Left kidney (tissue), 2 donors: ENCODE measurements around the gene KLC4. TPM values are rescaled to one million over a fixed set of nuclear protein-coding genes. Genes with fewer than 3 reads are reported as not detected.
"Not testable (repeated sequence)": the region's sequence is repeated elsewhere in the genome, so short reads cannot be mapped to it uniquely, and the experiment has no call there.

Experiments used
- DNase-seq: peaks from one replicate; pipeline ENCODE4 v3.0.0-alpha.2; 2013
- polyA plus RNA-seq: library from polyadenylated mRNA; unstranded; fragments of 120-200 nt; gene quantifications from one replicate; pipeline ENCODE4 v1.2.1, GENCODE V29; 2013; ENCODE audit not compliant: insufficient read length

The KLC4 gene
- polyA plus RNA-seq, 1 donor = 72.4 TPM

- no peak for DNase-seq
These were observed 23.8 kb upstream of the KLC4 start for GRCh38 chr6:43035495-43036194.

DNA sequence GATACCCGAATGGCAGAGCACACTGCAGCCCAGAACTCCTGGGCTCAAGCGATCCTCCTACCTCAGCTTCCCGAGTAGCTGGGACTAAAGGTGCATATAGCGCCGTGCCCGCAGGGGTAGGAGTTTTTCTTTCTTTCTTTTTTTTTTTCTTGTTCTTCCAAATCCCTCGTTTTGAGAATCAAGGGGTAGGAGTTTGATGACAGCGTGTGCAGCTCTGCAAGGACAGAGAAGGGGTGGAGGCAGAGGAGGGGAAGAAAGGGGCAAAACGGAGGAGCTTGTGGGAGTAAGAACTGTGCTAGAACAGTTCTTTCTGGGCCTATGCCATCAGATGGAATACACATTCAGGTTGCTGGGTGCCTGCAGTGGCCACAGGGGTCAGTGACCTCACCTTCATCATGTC is 22.7 kb upstream of the KLC4 start:
- no peak for DNase-seq

- no peak for DNase-seq
These were observed 22.2 kb upstream of the KLC4 start for GRCh38 chr6:43037197-43037596.

GRCh38 chr6:43037706-43038105 is 21.7 kb upstream of the KLC4 start:
- no peak for DNase-seq

DNA sequence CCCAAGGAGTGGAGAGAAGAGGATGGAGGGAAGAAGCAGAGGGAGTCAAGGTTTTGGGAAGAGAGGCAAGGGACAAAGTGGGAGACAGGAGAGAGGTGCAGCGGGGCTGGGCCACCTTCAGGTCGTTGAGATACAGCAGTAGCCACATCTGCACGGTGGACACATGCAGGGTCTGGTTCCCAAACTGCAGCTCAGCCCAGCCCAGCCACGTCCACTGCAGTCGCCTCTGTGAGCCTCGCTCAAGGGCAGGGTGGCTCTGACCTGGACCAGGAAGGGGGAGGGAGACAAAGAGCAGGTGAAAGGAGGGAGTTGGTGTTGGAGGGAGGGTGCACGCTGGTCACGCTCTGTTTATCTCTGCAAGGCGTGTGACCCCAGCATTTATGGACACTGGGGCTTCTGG is 20.7 kb upstream of the KLC4 start:
- no peak for DNase-seq

DNA sequence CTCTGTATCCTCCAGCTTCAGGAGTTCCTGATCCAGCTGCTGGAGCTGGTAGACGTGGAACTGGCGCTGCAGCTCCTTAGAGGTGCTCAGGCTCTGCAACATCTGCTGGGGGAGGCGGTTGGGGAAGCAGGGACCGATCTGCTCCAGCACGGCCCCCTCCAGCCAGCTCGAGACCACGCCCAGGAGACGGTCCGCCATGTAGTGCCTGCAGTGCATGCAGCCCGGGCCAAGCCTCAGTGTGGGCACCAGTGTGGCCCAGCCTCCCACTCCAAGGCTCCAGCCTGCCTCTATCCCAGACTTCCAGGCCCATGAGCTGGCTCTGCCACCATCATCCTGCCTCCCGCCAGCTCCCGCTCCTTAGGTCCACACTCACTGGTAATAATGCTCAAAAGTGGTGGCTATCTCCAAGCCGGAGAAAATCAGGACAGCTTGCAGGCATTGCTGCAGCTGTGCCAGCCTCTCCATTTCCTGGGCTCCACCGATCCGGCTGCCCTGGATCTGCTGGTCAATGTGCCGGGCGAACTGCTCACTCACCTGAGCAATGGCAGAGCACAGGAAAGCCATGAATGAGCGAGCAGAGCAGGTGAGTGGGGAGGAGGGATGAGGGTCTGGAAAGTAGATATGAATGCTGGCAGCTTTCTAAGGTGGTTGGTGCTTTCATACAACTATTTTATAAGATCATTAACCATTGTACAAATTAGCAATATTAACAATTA is 18.7 kb upstream of the KLC4 start:
- no peak for DNase-seq

GRCh38 chr6:43041475-43041874 is 18.0 kb upstream of the KLC4 start:
- not testable (repeated sequence) for DNase-seq

DNA sequence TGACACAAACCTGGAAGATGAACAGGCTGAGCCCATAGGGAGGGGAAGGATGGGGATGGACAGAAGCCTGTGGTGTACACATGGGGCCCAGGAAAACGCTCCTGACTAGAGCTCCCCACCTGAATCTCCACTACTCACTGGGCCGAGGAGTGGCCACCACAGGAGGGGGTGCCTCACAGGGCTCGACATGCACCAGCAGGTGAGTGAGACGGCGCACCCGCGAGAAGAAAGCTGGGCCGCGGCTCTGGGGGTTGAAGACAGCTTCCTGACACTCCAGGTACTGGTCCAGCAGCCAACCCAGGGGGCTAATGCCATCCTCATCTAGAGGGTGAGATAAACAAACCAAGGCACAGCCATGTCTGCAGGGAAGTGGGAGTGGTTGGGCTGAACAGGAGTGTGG is 16.1 kb upstream of the KLC4 start:
- DNase-seq = no peak

DNA sequence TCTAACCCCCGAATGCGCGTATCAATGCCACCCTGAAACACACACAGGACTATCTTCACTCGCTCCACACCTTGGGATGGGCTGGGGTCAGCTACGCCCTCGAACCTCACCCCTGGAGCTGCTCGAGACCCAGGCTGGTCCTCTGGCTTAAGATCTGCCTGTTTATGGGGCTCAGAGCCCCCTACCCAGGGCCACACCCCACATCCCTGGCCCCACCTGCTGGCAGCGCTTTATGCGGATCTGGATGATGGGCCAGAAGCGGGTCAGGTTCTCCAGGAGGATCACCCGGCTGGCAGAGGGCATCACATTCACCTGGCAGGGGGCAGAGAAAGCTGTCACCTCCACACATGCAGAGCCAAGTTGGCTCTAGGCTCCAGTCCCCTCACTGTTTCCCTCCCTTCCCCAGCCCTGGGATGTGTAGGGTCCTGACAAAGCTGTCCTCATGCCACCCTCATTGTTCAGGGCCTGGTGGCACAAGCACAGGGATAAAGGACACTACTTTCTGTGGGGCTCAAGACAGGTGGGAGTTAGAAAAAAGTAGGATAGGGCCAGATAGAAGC is 14.0 kb upstream of the KLC4 start:
- DNase-seq = no peak

- no peak for DNase-seq
These were observed 11.4 kb upstream of the KLC4 start for GRCh38 chr6:43047998-43048397.

DNA sequence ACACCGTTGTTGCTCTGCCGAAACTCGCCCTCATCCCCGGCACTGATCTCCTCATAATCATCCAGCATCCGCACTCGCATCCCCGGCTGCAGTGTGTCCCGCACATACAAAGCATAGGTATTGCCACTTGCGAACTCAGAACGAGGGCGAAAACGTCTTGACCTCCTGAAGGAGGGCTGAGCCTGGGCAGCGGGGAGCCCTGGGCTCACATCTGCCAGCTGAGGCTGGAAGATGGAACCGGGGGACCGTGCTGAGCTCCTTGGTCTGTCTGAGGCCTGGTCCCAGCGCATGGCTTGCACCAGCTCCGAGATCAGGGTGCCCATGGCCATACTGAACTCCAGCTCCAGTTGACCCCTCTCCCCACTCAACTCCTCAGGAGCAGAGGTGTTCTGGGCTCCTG is 8.4 kb upstream of the KLC4 start:
- no peak for DNase-seq

DNA sequence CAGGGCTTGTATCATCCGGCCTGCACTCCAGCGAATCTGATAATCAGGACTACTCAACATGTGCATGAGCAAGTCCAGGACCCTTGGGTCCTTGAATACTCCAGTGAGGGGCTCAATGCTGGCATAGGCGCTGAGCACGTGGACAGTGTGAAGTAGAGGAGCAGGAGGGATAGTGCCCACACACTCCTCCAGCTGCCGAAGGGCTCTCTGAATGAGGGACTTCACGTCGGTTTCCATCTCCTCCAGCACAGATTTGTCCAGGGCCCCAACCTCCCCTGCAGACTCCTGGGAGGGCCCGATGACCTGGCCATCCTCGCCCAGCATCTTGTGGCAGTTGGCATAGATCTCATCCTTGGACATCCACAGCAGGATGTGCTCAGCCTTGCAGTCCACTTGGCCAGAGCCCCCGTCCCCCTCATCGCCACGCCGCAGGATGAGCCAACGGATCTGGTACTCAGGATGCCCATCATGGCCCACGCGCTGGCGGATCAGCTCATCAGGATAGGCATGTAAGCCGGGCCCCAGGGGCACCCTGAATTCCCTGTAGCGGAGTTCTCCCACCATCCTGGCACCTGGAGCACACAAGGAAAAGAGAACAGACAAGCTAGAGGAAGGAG is 7.1 kb upstream of the KLC4 start:
- no peak for DNase-seq

DNA sequence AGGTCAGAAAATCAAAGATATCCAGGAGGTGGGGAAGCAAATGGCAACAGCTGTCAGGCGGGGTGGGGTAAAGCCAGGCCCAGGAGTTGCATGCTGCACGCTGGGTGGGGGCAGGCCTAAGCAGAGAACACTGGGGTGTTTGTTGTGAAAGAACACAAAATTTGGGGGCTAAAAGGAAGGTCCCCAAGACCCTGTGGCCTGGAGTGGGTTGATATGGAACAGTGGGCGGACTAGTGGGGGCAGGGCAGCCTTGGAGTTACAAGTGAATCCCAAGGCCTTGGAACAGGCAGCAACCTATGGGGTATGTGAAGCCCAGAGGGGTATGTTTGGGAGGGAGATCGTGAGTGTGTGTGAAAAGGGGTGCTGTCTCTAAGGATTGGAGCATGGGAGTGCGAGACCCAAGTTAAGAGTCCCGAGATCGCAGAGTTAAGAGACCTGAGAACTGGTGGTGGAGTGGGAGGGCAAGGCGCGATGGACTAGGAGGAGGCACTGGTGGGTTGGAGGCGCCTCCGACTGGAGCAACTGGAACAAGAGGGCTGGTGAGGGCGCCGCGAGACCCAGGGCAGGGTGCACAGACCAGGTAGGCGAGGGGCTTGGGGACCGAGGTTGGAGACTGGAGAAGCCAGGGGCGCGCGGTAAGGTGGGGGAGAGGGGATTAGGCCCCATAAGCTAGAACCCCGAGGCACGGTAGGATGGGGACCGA is 6.4 kb upstream of the KLC4 start:
- peak; percentile 29 for DNase-seq

GRCh38 chr6:43053545-43054205 is 5.8 kb upstream of the KLC4 start, which contains the start of gene CUL7:
CUL7 (minus strand) TSS chr6:43053851; CDS start chr6:43052788, 1,063 bp downstream.
- DNase-seq = peak; percentile 93

DNA sequence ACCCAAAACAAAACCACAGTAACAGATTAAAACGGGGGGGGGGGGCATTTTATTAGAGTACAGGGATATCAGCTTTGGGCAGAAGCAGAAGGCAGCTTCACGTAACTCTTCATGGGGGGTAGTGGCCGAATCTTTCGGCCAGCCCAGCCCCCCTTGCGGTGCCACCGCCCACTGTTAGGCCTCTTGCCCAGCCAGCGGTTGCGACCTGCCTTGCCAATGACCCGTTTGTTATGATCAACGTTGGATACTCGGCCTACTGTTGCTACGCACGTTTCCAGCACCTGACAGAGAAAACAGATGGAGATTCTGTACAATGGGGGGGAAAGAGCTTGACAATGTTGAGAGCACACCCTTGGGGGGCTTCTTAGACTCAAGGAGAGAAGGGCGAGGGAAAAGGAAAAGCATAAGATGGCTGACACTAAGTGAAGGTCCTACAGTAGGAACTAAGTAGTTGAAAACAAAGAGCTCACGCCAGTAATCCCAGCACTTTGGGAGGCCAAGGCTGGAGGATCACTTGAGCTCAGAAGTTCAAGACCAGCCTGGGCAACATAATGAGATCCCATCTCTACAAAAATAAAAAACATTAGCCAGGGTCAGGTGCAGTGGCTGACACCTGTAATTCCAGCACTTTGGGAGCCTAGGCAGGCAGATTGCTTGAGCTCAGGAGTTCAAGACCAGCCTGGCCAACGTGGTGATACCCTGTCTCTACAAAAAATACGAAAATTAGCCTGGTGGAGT is 5.1 kb upstream of the KLC4 start:
- DNase-seq = no peak

GRCh38 chr6:43055966-43056365 is 3.5 kb upstream of the KLC4 start:
- no peak for DNase-seq

DNA sequence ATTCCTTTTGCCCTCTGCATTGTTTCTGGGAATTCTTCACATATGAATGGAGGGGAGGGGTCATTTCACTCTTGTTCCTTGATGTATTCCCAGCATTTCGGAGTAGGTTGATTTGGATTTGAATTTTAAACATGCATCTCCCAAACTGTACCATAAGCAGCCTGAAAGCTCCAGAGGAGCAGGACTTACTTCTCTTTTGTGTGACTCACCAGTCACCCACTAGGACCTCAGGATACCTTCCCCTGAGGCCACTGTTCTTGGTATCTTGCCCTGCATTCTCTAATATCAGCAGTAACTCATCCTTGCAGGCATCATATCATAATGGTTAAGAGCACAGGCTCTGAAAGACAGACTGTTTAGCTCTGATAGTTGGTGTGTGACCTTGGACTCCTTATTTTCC is 900 bp upstream of the KLC4 start:
- DNase-seq = no peak

DNA sequence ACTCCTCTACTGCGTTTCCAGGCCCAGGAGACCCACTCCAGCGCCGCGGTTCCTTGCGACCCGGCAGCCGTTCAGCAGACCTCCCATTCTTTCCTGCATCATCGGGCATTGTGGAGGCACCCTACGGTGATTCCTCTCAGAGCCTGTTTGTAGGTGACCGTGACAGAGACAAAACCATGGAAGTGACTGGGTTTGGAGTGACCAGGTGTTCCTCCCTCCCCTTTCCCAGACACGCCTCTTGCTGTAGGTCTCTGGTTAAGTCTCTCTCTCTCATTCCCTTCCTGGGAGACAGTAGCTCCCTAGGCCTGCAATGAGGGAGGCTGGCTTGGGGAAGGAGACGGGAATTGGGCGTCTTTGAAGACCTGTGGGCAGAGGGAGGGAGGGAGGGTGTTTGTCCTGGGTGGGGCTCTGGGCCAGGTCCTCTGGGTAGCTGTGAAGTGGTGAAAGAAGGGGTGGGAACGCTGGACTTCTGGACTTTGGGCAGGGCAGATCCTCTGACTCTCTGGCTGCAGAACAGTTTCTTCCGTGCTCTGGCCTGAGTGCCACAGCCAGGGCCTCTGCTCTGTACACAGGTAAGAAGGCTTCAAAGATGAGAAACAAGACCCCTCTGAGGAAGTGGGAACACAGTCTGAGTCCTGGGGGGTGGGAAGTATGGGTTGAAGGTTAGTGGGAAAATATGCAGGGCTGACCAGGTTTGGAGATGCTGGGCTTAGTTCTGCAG is 763 bp downstream of the KLC4 start:
- DNase-seq = no peak

DNA sequence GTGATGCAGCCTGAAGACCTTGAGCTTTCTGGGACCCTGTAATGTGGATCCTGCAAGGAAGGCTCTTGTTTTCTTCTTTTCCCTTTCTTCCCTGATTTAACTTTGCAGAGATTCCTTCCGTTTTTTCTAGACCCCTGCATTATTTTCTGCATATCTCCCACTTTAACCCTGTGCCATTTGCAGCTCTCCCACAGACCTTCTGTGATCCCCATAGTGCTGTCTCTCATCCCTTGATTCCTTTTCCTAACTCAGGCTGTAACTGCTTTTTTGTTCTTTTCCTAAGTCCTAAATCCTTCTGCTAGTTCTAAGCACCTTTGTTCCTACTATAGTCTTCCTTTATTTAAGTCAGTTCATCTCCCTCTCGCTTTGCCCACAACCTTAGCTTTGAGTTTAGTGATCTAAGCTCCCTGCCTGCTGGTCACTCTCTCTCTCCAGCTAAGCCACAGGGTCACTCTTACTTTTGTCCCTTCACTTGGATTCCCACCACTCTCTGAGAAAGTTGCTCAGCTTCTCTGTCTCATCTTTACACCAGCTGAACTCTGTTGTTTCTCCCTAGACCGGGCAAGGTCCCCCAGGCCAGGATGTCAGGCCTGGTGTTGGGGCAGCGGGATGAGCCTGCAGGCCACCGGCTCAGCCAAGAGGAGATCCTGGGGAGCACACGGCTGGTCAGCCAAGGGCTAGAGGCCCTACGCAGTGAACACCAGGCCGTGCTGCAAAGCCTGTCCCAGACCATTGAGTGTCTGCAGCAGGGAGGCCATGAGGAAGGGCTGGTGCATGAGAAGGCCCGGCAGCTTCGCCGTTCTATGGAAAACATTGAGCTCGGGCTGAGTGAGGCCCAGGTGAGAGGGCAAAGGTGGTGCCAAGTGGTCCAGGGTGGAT is 1.6 kb downstream of the KLC4 start:
- no peak for DNase-seq
